GM18508 (cell line): ENCODE results near the gene APBB1IP.
"Not testable (repeated sequence)": the region's sequence is repeated elsewhere in the genome, so short reads cannot be mapped to it uniquely, and the experiment has no call there.

Experiments
- ATAC-seq: cut with Tn5 transposase; IDR thresholded peaks from one replicate; pipeline ENCODE4 v1.9.1; 2021; ENCODE audit warnings: moderate number of reproducible peaks; ENCODE audit not compliant: insufficient read depth, unreplicated experiment

Gene APBB1IP

GRCh38 chr10:26606389-26606877, 168.3 kb downstream of the APBB1IP start:
- not testable (repeated sequence) for ATAC-seq

GRCh38 chr10:26612151-26612915, 174.2 kb downstream of the APBB1IP start:
- ATAC-seq = no peak
